RWPE2 (cell line): ENCODE results near the gene CLCN1.

Experiments used
- ATAC-seq: fragments of 200-7000 bp; cut with Tn5 transposase; 3 replicates; pipeline ENCODE4 v1.9.1; 2021; ENCODE audit warnings: low read depth
- DNase-seq: peaks from one replicate; pipeline ENCODE4 v3.0.0-alpha.2; 2020; ENCODE audit warnings: low spot score
- H3K27ac ChIP-seq: fragments of 450-650 bp; 2 replicates; pipeline ENCODE4 v1.5.1; 2017; ENCODE audit warnings: mild to moderate bottlenecking; ENCODE audit not compliant: poor library complexity, severe bottlenecking
- H3K27me3 ChIP-seq: fragments of 250-450 bp; sonication (Bioruptor Pico); 2 replicates; pipeline ENCODE4 v1.5.1; 2021; ENCODE audit warnings: mild to moderate bottlenecking, moderate library complexity; ENCODE audit not compliant: insufficient read depth, poor library complexity, severe bottlenecking
- H3K36me3 ChIP-seq: fragments of 250-450 bp; sonication (Bioruptor Pico); 2 replicates; pipeline ENCODE4 v1.5.1; 2020; ENCODE audit warnings: low read depth, mild to moderate bottlenecking, moderate library complexity
- H3K4me1 ChIP-seq: fragments of 250-450 bp; sonication (Bioruptor Pico); 2 replicates; pipeline ENCODE4 v1.5.1; 2021; ENCODE audit warnings: mild to moderate bottlenecking, moderate library complexity; ENCODE audit not compliant: insufficient read depth, poor library complexity, severe bottlenecking
- H3K4me3 ChIP-seq: fragments of 250-450 bp; sonication (Bioruptor Pico); 2 replicates; pipeline ENCODE4 v1.5.1; 2021; ENCODE audit warnings: mild to moderate bottlenecking, moderate library complexity; ENCODE audit not compliant: severe bottlenecking
- H3K9me3 ChIP-seq: fragments of 250-450 bp; sonication (Bioruptor Pico); 2 replicates; pipeline ENCODE4 v1.5.1; 2021; ENCODE audit warnings: mild to moderate bottlenecking, moderate library complexity; ENCODE audit not compliant: severe bottlenecking
- TF ChIP-seq, protein P1 (sequence below): fragments of 450-650 bp; IDR thresholded peaks from one replicate; pipeline ENCODE4 v1.5.1; 2017; ENCODE audit warnings: mild to moderate bottlenecking, moderate library complexity; ENCODE audit not compliant: poor library complexity, severe bottlenecking

Gene CLCN1

GRCh38 chr7:143337216-143337615, 21.3 kb downstream of the CLCN1 start:
- Histone ChIP-seq H3K4me1 (peaks cover 17% of the 10 kb centered on the region), H3K27ac (no peak overlapping the region), H3K27me3 (no peaks in the 10 kb centered on the region)

GRCh38 chr7:143341842-143342241, 25.9 kb downstream of the CLCN1 start:
- TF ChIP-seq, protein P1, sequence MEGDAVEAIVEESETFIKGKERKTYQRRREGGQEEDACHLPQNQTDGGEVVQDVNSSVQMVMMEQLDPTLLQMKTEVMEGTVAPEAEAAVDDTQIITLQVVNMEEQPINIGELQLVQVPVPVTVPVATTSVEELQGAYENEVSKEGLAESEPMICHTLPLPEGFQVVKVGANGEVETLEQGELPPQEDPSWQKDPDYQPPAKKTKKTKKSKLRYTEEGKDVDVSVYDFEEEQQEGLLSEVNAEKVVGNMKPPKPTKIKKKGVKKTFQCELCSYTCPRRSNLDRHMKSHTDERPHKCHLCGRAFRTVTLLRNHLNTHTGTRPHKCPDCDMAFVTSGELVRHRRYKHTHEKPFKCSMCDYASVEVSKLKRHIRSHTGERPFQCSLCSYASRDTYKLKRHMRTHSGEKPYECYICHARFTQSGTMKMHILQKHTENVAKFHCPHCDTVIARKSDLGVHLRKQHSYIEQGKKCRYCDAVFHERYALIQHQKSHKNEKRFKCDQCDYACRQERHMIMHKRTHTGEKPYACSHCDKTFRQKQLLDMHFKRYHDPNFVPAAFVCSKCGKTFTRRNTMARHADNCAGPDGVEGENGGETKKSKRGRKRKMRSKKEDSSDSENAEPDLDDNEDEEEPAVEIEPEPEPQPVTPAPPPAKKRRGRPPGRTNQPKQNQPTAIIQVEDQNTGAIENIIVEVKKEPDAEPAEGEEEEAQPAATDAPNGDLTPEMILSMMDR, result no peak
- Histone ChIP-seq H3K4me3 (no peak overlapping the region), H3K27ac (no peak overlapping the region), H3K36me3 (no peaks in the 10 kb centered on the region), H3K9me3 (no peaks in the 10 kb centered on the region), H3K27me3 (no peaks in the 10 kb centered on the region), H3K4me1 (no peaks in the 10 kb centered on the region)
- ATAC-seq (no peak), DNase-seq (no peak)

More at GRCh38 chr7:143337216-143337615, 21.3 kb downstream of the CLCN1 start:
- Histone ChIP-seq H3K36me3 (no peaks in the 10 kb centered on the region), H3K4me3 (no peak overlapping the region), H3K9me3 (no peaks in the 10 kb centered on the region)
- ATAC-seq (no peak), DNase-seq (no peak)
- TF ChIP-seq, protein P1, result no peak

DNA sequence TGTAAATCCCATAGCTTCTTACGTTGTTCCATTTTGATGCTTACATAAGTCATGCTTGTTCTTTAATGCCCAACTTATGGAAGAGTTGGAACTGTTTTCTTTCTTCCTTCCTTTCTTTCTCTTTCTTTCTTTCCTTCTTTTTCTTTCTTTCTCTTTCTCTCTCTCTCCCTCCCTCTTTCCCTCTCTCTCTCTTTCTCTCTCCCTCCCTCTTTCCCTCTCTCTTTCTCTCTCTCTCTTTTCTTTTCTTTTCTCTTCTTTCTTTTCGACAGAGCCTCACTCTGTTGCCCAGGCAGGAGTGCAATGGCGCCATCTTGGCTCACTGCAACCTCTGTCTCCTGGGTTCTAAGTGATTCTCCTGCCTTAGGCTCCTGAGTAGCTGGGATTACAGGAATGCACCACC, 27.7 kb downstream of the CLCN1 start:
- no peak overlapping the region for H3K4me3 ChIP-seq
- no peaks in the 10 kb centered on the region for H3K27me3 ChIP-seq
- no peak for ATAC-seq
- H3K27ac ChIP-seq, result no peak overlapping the region
- no peak for DNase-seq
- H3K36me3 ChIP-seq, result no peaks in the 10 kb centered on the region
- no peaks in the 10 kb centered on the region for H3K4me1 ChIP-seq
- TF ChIP-seq, protein P1, result no peak
- H3K9me3 ChIP-seq, result no peaks in the 10 kb centered on the region

GRCh38 chr7:143345428-143345900, 29.6 kb downstream of the CLCN1 start:
- TF ChIP-seq, protein P1, result peak; percentile 28
- Histone ChIP-seq H3K9me3 (no peaks in the 10 kb centered on the region), H3K36me3 (no peaks in the 10 kb centered on the region), H3K4me3 (no peak overlapping the region), H3K27me3 (no peaks in the 10 kb centered on the region), H3K4me1 (no peaks in the 10 kb centered on the region), H3K27ac (no peak overlapping the region)
- DNase-seq (no peak), ATAC-seq (peak; percentile 58; the same call in 2 of the 3 replicates)

- H3K36me3 ChIP-seq, result no peaks in the 10 kb centered on the region
- no peaks in the 10 kb centered on the region for H3K27me3 ChIP-seq
- no peak overlapping the region for H3K4me3 ChIP-seq
- no peaks in the 10 kb centered on the region for H3K4me1 ChIP-seq
- ATAC-seq (no peak), DNase-seq (no peak)
- no peak overlapping the region for H3K27ac ChIP-seq
- TF ChIP-seq, protein P1, result no peak
- H3K9me3 ChIP-seq, result no peaks in the 10 kb centered on the region
Measured at GRCh38 chr7:143346018-143346417, 30.1 kb downstream of the CLCN1 start.
